Measurements from ENCODE around the gene BMAL1.

DNA sequence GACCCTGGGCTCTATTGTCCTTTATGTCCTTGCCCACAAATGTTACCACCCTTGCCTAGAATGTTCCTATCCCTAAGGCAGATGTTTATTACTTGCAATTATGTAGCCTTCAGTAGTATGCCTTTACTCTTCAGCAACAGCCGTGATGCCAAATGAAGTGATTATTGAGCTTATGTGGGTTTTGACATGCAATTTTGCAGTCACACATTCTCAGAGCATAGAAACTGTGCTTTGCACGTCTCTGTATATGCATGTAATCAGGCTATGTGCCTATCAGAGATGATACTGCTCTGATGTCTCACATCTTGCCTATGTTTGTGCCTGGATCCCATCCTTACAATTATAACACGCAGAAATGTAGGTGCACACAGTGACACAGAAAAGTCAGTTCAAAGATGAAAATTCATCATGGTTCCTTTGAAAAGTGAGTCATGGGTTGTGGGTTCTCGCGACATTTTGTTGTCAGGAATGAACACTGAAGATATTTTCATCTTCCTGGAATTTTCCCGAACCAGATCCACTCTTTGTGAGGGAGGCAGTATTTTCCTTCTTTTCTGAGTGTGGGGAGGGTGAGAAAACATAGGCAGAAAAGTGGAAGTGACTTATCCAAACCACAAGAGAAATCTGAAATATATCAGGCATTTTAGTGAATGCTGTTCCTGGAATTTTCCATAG is 81.1 kb downstream of the BMAL1 start:
- no peak for TF ChIP-seq POLR2A (IDR thresholded peaks at IDR 0.05)
- TF ChIP-seq, protein P1, sequence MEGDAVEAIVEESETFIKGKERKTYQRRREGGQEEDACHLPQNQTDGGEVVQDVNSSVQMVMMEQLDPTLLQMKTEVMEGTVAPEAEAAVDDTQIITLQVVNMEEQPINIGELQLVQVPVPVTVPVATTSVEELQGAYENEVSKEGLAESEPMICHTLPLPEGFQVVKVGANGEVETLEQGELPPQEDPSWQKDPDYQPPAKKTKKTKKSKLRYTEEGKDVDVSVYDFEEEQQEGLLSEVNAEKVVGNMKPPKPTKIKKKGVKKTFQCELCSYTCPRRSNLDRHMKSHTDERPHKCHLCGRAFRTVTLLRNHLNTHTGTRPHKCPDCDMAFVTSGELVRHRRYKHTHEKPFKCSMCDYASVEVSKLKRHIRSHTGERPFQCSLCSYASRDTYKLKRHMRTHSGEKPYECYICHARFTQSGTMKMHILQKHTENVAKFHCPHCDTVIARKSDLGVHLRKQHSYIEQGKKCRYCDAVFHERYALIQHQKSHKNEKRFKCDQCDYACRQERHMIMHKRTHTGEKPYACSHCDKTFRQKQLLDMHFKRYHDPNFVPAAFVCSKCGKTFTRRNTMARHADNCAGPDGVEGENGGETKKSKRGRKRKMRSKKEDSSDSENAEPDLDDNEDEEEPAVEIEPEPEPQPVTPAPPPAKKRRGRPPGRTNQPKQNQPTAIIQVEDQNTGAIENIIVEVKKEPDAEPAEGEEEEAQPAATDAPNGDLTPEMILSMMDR (IDR thresholded peaks at IDR 0.05), result no peak
- no peak for TF ChIP-seq POLR2AphosphoS5 (IDR thresholded peaks at IDR 0.05)

Measured in sigmoid colon (tissue), 4 donors.